ENCODE data around the gene FZR1. TPM values are rescaled to one million over a fixed set of nuclear protein-coding genes. Genes with fewer than 3 reads are reported as not detected.

FZR1 gene
- total and polyA plus RNA-seq, 9 of the 15 experiments (the other 6 are each of a cell fraction or from before 2014, with no cell fraction given) = 0.18 to 48.0 (median 22.2) TPM

- no peak for TF ChIP-seq CTBP1 (IDR thresholded peaks at IDR 0.05; ENCODE audit: borderline replicate concordance)
- TF ChIP-seq ZBTB43 (CRISPR knock-in tag; IDR thresholded peaks at IDR 0.05) = no peak
- TF ChIP-seq EGR1 (conservative IDR thresholded peaks at IDR 0.05) = peak; percentile 78
- no peak for TF ChIP-seq KAT2B (IDR thresholded peaks at IDR 0.05; ENCODE audit: low read depth, low read length)
- no peak for TF ChIP-seq NRF1 (conservative IDR thresholded peaks at IDR 0.05 in 1 of 2, IDR thresholded peaks at IDR 0.05 in 1 of 2)
Observed at GRCh38 chr19:3464587-3465235, 41.4 kb upstream of the FZR1 start (continued).

GRCh38 chr19:3465552-3465951 lies 40.6 kb upstream of the FZR1 start:
- Histone ChIP-seq H3K4me2 (ENCODE audit: insufficient read depth, low read length) (no peak overlapping the region), H3K27ac (ENCODE audit: extremely low read depth, low read depth, low read length) (no peak overlapping the region), H3K27me3 (ENCODE audit: control insufficient read depth in 2 of 2, insufficient read depth in 2 of 2, low read length in 2 of 2) (no peaks in the 10 kb centered on the region), H3K79me2 (ENCODE audit: control insufficient read depth, insufficient read depth, low read length) (no peaks in the 10 kb centered on the region), H4K20me1 (replicated peaks; ENCODE audit: control insufficient read depth, insufficient read depth, low read length) (no peaks in the 10 kb centered on the region), H3K9me1 (ENCODE audit: control insufficient read depth, insufficient read depth, low read length) (no peaks in the 10 kb centered on the region), H3K9me3 (replicated peaks; ENCODE audit: control insufficient read depth, insufficient read depth, low read depth, low read length) (peaks cover 7% of the 10 kb centered on the region), H3K36me3 (ENCODE audit: control insufficient read depth, insufficient read depth, low read length) (peaks cover 25% of the 10 kb centered on the region; the same call in 1 of the 3 replicates), H2AFZ (ENCODE audit: low read depth, low read length) (no peak overlapping the region), H3K9ac (ENCODE audit: insufficient read depth in 1 of 2, low read depth in 2 of 2, low read length in 2 of 2) (no peak overlapping the region), H3K4me3 (no peak overlapping the region), H3K4me1 (replicated peaks in 1 of 2; ENCODE audit: control insufficient read depth in 2 of 2, insufficient read depth in 2 of 2, low read length in 2 of 2) (peaks cover 0 to 28% of the 10 kb centered on the region in 2 experiments; a peak in 2 of 5 replicates)
- ChIA-PET CTCF (ENCODE audit: low intra/inter-chr PET ratio) (no interaction called here), POLR2A (no interaction called here)
- ATAC-seq = peak; percentile 52
- 80% methylated on average over 2 of the region's 7 CpGs for WGBS (ENCODE audit: insufficient coverage, low coverage, missing lambda C conversion rate)
- in situ Hi-C loops (cut with MboI) = no loop called here
- BruUV-seq (replicated peaks) = no TSS peak
- no peak for FAIRE-seq
- DNase-seq (ENCODE audit: extremely low read depth in 1 of 4, low spot score in 3 of 4) = peak in 1 of 4 experiments; percentile 47
- intact Hi-C loops (cut with micrococcal nuclease) = no loop called here
- TF ChIP-seq EWSR1 (IDR thresholded peaks at IDR 0.05; ENCODE audit: borderline replicate concordance, low read depth, partially characterized antibody) (peak; percentile 7), RBM22 (IDR thresholded peaks at IDR 0.05; ENCODE audit: low read depth, low read length, poor library complexity, severe bottlenecking) (peak; percentile 54), MIER1 (IDR thresholded peaks at IDR 0.05; ENCODE audit: low read depth) (no peak), POLR2AphosphoS5 (IDR thresholded peaks at IDR 0.05; ENCODE audit: control insufficient read depth, insufficient read depth, low read depth, low read length) (0 out of 2 replicates have a peak, but pooled peaks have one; percentile 12), POLR2AphosphoS2 (IDR thresholded peaks at IDR 0.05; ENCODE audit: low read length) (0 out of 2 replicates have a peak, but pooled peaks have one; percentile 59), PBX2 (CRISPR knock-in tag; IDR thresholded peaks at IDR 0.05; ENCODE audit: low read depth) (no peak), PBX2 (tag; conservative IDR thresholded peaks at IDR 0.05; ENCODE audit: low read depth) (no peak), POLR2A (conservative IDR thresholded peaks at IDR 0.05) (0 out of 2 replicates have a peak, but pooled peaks have one; percentile 33), POLR2G (IDR thresholded peaks at IDR 0.05; ENCODE audit: low read depth, low read length) (peak; percentile 54; the same call in 1 of the 2 replicates), ZFP36 (IDR thresholded peaks at IDR 0.05; ENCODE audit: low read depth, low read length, partially characterized antibody) (no peak)
